ENCODE results near the gene RTP3. TPM values are rescaled to one million over a fixed set of nuclear protein-coding genes. Genes with fewer than 3 reads are reported as not detected.
A peak's percentile ranks its signal among the peaks of the same experiment; 100 is the strongest.
"Not testable (repeated sequence)": the region's sequence is repeated elsewhere in the genome, so short reads cannot be mapped to it uniquely, and the experiment has no call there.

The RTP3 gene
- total RNA-seq, 4 donors from 2014 or later, result not detected

DNA sequence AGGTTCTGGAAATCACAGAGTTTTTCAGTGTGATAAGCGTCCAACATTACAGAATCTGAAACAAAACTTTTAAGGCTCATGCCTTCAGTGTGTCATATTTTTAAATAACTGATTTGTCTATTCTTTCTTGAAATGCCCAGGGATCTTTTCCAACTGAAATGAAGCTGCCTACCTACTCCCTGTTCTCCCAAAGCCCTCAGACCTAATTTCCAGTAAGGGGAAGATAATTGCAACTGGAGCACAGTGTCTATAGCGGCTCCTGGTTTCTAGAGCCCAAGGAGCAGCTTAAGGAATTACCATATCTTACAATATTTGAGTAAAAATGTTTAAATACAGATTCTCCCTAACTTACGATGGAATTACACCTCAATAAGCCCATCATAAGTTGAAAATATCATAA, 35.3 kb downstream of the RTP3 start:
- intact Hi-C loops (cut with DNase I), result no loop called here
- no peak for DNase-seq
- Histone ChIP-seq H3K4me3 (replicated peaks in 1 of 3) (no peak overlapping the region), H3K27ac (no peak overlapping the region), H3K36me3 (peaks cover 0 to 9% of the 10 kb centered on the region in 2 donors), H3K9me3 (no peaks in the 10 kb centered on the region), H3K4me1 (no peaks in the 10 kb centered on the region), H3K27me3 (no peaks in the 10 kb centered on the region)
- 93 to 97% methylated on average over 3 of the region's 3 CpGs for WGBS, 2 donors
- no peak for TF ChIP-seq POLR2A (IDR thresholded peaks at IDR 0.05)
- TF ChIP-seq, protein P1, sequence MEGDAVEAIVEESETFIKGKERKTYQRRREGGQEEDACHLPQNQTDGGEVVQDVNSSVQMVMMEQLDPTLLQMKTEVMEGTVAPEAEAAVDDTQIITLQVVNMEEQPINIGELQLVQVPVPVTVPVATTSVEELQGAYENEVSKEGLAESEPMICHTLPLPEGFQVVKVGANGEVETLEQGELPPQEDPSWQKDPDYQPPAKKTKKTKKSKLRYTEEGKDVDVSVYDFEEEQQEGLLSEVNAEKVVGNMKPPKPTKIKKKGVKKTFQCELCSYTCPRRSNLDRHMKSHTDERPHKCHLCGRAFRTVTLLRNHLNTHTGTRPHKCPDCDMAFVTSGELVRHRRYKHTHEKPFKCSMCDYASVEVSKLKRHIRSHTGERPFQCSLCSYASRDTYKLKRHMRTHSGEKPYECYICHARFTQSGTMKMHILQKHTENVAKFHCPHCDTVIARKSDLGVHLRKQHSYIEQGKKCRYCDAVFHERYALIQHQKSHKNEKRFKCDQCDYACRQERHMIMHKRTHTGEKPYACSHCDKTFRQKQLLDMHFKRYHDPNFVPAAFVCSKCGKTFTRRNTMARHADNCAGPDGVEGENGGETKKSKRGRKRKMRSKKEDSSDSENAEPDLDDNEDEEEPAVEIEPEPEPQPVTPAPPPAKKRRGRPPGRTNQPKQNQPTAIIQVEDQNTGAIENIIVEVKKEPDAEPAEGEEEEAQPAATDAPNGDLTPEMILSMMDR (IDR thresholded peaks at IDR 0.05), result no peak

DNA sequence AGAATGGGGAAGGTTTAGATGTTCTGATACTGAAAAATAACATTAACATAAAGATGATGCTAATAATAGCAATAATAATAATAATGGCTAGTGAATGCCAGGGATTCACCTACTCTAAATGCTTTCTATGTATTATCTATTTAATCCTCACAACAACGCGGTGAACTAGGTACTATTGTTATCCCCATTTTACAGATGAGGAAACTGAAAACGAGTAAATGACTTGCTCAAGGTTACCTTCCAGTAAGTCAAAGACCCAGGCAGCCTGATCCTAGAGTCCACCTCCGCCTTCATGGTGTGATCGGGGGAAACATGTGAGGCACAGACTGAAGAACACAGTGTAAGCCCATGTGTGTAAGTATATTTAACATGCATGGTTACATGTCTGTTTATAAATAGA, 38.0 kb downstream of the RTP3 start:
- Histone ChIP-seq H3K4me3 (replicated peaks in 1 of 3) (no peak overlapping the region), H3K27ac (no peak overlapping the region), H3K9me3 (no peaks in the 10 kb centered on the region), H3K4me1 (peaks cover 8 to 12% of the 10 kb centered on the region in 2 donors), H3K27me3 (no peaks in the 10 kb centered on the region), H3K36me3 (peaks cover 0 to 9% of the 10 kb centered on the region in 2 donors)
- WGBS, 2 donors, result 93 to 95% methylated on average over 5 of the region's 5 CpGs
- intact Hi-C loops (cut with DNase I), result no loop called here
- TF ChIP-seq, protein P1 (IDR thresholded peaks at IDR 0.05), result no peak
- no peak for TF ChIP-seq POLR2A (IDR thresholded peaks at IDR 0.05)
- no peak for DNase-seq

DNA sequence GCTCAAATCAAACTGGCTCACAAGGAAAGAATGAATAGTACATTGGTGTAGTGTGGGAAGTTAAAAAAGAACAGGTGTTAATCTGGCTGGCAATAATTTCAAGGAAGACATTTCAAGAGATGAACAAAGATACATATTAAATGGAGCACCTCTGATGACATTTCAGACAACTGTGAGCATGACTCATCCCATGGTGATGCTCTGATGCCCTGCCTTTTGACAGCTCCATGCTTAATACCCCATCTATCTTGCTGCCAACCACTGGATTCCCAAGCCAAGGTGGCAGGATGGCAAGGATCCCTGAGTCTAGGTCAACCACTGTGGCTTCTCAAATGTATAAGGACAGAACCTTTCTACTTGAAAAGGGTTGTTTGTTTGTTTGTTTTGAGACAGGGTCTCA, 39.0 kb downstream of the RTP3 start:
- H3K4me3 ChIP-seq (replicated peaks in 1 of 3), result no peak overlapping the region
- H3K27me3 ChIP-seq, result no peaks in the 10 kb centered on the region
- no peak for DNase-seq
- no peaks in the 10 kb centered on the region for H3K9me3 ChIP-seq
- peaks cover 0 to 4% of the 10 kb centered on the region in 2 donors for H3K36me3 ChIP-seq
- no peak for TF ChIP-seq POLR2A (IDR thresholded peaks at IDR 0.05)
- TF ChIP-seq, protein P1 (IDR thresholded peaks at IDR 0.05), result no peak
- H3K27ac ChIP-seq, result no peak overlapping the region
- H3K4me1 ChIP-seq, result peaks cover 8 to 13% of the 10 kb centered on the region in 2 donors
- intact Hi-C loops (cut with DNase I), result no loop called here

DNA sequence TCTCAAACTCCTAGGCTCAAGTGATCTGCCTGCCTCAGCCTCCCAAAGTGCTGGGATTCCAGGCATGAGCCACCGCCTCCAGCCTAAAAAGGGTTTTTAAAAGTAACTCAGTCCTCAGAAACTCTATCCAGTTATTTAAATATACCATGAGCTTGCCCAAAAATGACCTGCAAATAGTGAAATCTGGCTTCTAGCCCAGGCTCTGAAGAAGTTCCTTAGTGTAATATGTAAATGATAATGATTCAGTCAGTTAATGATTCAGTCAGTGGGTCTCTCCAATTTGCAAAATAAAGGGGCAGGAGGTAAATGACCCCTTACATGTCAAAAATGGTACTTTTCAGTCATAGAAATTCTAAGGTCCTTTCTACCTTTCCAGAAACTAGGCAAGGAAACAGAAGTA, 39.5 kb downstream of the RTP3 start:
- no peak for DNase-seq
- no peak overlapping the region for H3K4me3 ChIP-seq (replicated peaks in 1 of 3)
- peaks cover 8 to 19% of the 10 kb centered on the region in 2 donors for H3K4me1 ChIP-seq
- no peak for TF ChIP-seq POLR2A (IDR thresholded peaks at IDR 0.05)
- TF ChIP-seq, protein P1 (IDR thresholded peaks at IDR 0.05), result no peak
- peaks cover 0 to under 1% of the 10 kb centered on the region in 2 donors for H3K36me3 ChIP-seq
- WGBS, 2 donors, result 86 to 91% methylated on average over 1 of the region's 1 CpG
- H3K27me3 ChIP-seq, result no peaks in the 10 kb centered on the region
- no peak overlapping the region for H3K27ac ChIP-seq
- H3K9me3 ChIP-seq, result no peaks in the 10 kb centered on the region
- intact Hi-C loops (cut with DNase I), result no loop called here

DNA sequence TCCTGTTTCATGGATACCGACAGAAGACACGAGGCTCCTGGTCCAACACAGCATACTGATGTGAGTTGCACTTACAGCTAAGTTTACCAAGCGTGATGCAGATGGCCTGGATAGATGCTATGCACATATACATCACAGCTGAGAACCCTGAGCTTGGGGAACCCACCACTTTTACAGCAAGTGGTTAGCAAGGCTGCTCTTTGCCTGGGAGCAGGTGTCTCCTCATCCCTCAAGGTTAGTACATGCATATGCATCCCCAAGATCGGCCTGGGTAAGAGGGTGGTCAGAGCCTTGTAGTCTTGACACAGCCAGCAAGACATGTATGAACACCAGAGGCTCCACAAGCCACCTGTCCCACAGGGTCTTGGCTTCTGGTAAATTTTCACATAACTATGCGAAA, 40.0 kb downstream of the RTP3 start:
- Histone ChIP-seq H3K27ac (peak overlapping the region in 1 of 3 donors; percentile 76), H3K4me1 (peaks cover 8 to 23% of the 10 kb centered on the region in 2 donors), H3K36me3 (no peaks in the 10 kb centered on the region), H3K9me3 (no peaks in the 10 kb centered on the region), H3K27me3 (no peaks in the 10 kb centered on the region), H3K4me3 (replicated peaks in 1 of 3) (no peak overlapping the region)
- no peak for DNase-seq
- TF ChIP-seq POLR2A (IDR thresholded peaks at IDR 0.05), result no peak
- TF ChIP-seq, protein P1 (IDR thresholded peaks at IDR 0.05), result no peak
- intact Hi-C loops (cut with DNase I), result no loop called here
- WGBS, 2 donors, result 92 to 93% methylated on average over 5 of the region's 5 CpGs

DNA sequence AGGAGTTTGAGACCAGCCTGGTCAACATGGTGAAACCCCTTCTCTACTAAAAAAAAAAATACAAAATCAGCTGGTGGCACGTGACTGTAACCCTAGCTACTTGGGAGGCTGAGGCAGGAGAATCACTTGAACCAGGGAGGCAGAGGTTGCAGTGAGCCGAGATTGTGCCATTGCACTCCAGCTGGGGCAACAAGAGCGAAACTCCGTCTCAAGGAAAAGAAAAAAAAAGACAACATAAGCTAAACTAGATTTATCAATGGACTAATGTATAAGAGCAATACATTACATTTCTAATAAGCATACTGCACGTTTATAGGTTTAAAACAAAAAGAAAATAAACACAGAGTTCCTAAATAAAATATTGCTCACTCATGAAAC, 40.6 kb downstream of the RTP3 start:
- H3K36me3 ChIP-seq; intact Hi-C loops (cut with DNase I); H3K4me3 ChIP-seq (replicated peaks in 1 of 3); H3K9me3 ChIP-seq; H3K27me3 ChIP-seq; DNase-seq: not testable (repeated sequence)
- Histone ChIP-seq H3K27ac (peak overlapping the region; percentile 27 to 76 (median 58)), H3K4me1 (peaks cover 8 to 25% of the 10 kb centered on the region in 2 donors)
- 66 to 70% methylated on average over 5 of the region's 5 CpGs for WGBS, 2 donors

Measured in thyroid gland (tissue), 4 donors.